ENCODE measurements around the gene GRB14. TPM values are rescaled to one million over a fixed set of nuclear protein-coding genes. Genes with fewer than 3 reads are reported as not detected.

GRB14 gene
- total and polyA plus RNA-seq, 10 donors, result 0.28 to 6.7 (median 2.5) TPM

DNA sequence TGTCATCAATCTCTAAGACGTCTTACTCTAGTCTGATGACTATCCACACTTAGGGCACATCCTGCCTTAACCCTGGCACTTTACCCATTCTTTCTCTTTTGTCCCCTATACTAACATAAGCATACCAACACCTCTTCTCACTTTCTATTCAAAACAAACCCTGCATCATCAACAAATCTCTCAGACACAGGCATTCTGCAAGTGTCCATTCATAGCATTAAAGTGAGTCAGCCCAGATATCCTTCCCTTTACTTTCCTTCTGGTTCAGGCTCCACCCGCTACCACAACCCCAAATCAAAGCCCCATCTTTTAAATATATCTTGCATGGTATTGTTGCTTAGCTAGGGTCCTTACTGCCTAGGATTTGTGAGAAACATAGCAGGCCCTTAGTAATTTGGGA lies 3.8 kb downstream of the GRB14 start:
- TF ChIP-seq, protein P1, sequence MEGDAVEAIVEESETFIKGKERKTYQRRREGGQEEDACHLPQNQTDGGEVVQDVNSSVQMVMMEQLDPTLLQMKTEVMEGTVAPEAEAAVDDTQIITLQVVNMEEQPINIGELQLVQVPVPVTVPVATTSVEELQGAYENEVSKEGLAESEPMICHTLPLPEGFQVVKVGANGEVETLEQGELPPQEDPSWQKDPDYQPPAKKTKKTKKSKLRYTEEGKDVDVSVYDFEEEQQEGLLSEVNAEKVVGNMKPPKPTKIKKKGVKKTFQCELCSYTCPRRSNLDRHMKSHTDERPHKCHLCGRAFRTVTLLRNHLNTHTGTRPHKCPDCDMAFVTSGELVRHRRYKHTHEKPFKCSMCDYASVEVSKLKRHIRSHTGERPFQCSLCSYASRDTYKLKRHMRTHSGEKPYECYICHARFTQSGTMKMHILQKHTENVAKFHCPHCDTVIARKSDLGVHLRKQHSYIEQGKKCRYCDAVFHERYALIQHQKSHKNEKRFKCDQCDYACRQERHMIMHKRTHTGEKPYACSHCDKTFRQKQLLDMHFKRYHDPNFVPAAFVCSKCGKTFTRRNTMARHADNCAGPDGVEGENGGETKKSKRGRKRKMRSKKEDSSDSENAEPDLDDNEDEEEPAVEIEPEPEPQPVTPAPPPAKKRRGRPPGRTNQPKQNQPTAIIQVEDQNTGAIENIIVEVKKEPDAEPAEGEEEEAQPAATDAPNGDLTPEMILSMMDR (IDR thresholded peaks at IDR 0.05 in 8 of 11, conservative IDR thresholded peaks at IDR 0.05 in 3 of 11), result no peak
- TF ChIP-seq POLR2A (IDR thresholded peaks at IDR 0.05) (no peak), POLR2AphosphoS5 (IDR thresholded peaks at IDR 0.05) (no peak)
- no peak for DNase-seq
- H3K27me3 ChIP-seq (replicated peaks in 1 of 7), result peaks cover 0 to 36% (median 15%) of the 10 kb centered on the region in 7 donors
- intact Hi-C loops (cut with DNase I; ENCODE audit: low total_unique reads), result no loop called here
- peaks cover 0 to 15% (median 9%) of the 10 kb centered on the region in 6 donors for H3K4me1 ChIP-seq
- whole genome bisulfite sequencing, 5 donors, result 65 to 94% (median 73%) methylated on average over 2 of the region's 2 CpGs
- no peaks in the 10 kb centered on the region for H3K9me3 ChIP-seq
- H3K27ac ChIP-seq, result no peak overlapping the region
- H3K36me3 ChIP-seq, result no peaks in the 10 kb centered on the region
- H3K4me3 ChIP-seq, result no peak overlapping the region

DNA sequence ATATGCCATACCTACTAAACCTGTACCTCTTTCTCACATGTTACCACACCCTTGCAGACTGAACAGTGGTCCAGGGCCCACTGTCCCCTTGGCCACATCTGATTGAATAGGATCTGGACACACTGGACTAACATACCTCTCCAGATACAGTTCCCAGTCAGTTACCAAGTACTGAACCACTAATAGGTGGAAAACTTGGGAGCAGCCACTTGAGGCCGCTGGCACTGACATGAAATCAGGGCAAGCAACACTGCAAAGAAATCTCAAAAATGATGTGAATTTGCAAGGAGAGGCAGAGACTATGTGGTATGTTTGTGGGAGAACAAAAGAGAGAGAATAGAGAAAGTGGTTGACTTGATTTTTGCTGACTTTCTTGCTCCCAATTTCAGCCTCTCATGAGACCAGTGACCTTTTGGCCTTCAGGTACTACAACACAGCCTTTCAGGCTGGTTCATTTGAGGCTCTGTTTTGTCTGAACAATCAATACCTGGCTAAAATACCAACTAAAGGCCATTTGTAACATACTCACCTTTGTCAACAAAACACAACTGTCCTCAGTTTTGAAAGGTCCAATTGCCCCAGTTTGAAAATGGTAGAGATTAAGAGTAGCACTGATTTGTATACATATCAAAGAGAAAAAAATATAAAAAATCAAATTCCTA lies 7.8 kb downstream of the GRB14 start:
- TF ChIP-seq POLR2A (IDR thresholded peaks at IDR 0.05) (no peak), POLR2AphosphoS5 (IDR thresholded peaks at IDR 0.05) (no peak)
- TF ChIP-seq, protein P1 (IDR thresholded peaks at IDR 0.05 in 8 of 11, conservative IDR thresholded peaks at IDR 0.05 in 3 of 11), result no peak
- intact Hi-C loops (cut with DNase I; ENCODE audit: low total_unique reads), result no loop called here
- no peak for DNase-seq
- 85 to 97% (median 91%) methylated on average over 1 of the region's 1 CpG for WGBS, 5 donors
- no peaks in the 10 kb centered on the region for H3K4me1 ChIP-seq
- H3K36me3 ChIP-seq, result no peaks in the 10 kb centered on the region
- H3K27ac ChIP-seq, result no peak overlapping the region
- H3K4me3 ChIP-seq, result no peak overlapping the region
- H3K9me3 ChIP-seq, result no peaks in the 10 kb centered on the region
- no peaks in the 10 kb centered on the region for H3K27me3 ChIP-seq (replicated peaks in 1 of 7)

DNA sequence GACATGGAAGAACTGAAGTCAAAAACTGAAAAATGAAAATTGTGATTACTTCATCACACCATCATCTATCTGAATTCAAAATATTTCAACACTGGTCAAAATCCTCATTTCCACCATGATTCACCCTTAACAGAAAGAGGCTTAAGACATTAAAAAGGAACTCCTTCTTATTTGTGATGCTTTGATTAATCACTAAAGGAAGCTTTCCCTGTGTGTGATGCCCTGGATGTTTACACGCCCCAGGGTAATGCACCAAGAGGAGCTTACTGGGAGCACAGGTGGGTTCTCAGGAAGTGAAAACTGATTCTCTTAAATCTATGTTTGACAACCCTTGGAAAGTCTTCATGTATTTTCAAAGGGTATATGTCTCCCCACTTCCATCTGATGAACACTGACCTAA lies 11.5 kb downstream of the GRB14 start:
- Histone ChIP-seq H3K9me3 (no peaks in the 10 kb centered on the region), H3K27ac (no peak overlapping the region), H3K36me3 (no peaks in the 10 kb centered on the region), H3K4me3 (no peak overlapping the region), H3K27me3 (replicated peaks in 1 of 7) (no peaks in the 10 kb centered on the region), H3K4me1 (no peaks in the 10 kb centered on the region)
- TF ChIP-seq POLR2AphosphoS5 (IDR thresholded peaks at IDR 0.05), result no peak
- TF ChIP-seq, protein P1 (IDR thresholded peaks at IDR 0.05 in 8 of 11, conservative IDR thresholded peaks at IDR 0.05 in 3 of 11), result no peak
- no peak for TF ChIP-seq POLR2A (IDR thresholded peaks at IDR 0.05)
- intact Hi-C loops (cut with DNase I; ENCODE audit: low total_unique reads), result no loop called here
- DNase-seq, result no peak
- WGBS, 5 donors, result 85 to 95% (median 91%) methylated on average over 1 of the region's 1 CpG

DNA sequence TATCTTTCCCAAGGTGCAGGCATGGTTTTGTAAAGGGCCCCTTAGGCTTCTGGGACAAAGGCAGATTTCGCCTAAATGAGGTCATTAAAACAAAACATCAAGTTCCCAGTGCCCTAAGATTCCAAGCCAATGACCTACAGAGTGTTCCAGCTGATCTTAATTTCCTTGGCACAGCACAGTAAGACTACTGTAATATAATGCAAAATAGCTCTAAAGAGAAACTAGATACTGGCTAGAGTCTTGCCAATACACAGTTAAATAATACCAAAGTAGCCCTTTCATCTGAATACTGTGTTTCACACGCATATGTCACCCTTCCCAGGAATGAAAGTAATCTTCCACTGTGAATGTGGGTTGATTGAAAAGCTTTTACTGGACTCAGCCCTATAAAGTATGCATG lies 14.7 kb downstream of the GRB14 start:
- WGBS, 5 donors, result 66 to 77% (median 71%) methylated on average over 2 of the region's 2 CpGs
- no peaks in the 10 kb centered on the region for H3K27me3 ChIP-seq (replicated peaks in 1 of 7)
- no peaks in the 10 kb centered on the region for H3K4me1 ChIP-seq
- TF ChIP-seq POLR2A (IDR thresholded peaks at IDR 0.05) (no peak), POLR2AphosphoS5 (IDR thresholded peaks at IDR 0.05) (no peak)
- TF ChIP-seq, protein P1 (IDR thresholded peaks at IDR 0.05 in 8 of 11, conservative IDR thresholded peaks at IDR 0.05 in 3 of 11), result no peak
- H3K9me3 ChIP-seq, result no peaks in the 10 kb centered on the region
- no peak overlapping the region for H3K4me3 ChIP-seq
- intact Hi-C loops (cut with DNase I; ENCODE audit: low total_unique reads), result no loop called here
- no peaks in the 10 kb centered on the region for H3K36me3 ChIP-seq
- DNase-seq, result no peak
- H3K27ac ChIP-seq, result no peak overlapping the region

Measured in spleen (tissue), 11 donors.